D721Med (cell line): ENCODE results near the gene EMCN.
"Not testable (repeated sequence)": the region's sequence is repeated elsewhere in the genome, so short reads cannot be mapped to it uniquely, and the experiment has no call there.

ENCODE experiments used
- DNase-seq: peaks from one replicate; pipeline ENCODE4 v3.0.0; 2011; ENCODE audit warnings: low spot score; ENCODE audit not compliant: insufficient read length
- FAIRE-seq: peaks from 2 replicates; lab custom pipeline; 2011; peaks lifted over from hg19 to GRCh38; lab: Jason Lieb, UNC
- TF ChIP-seq, protein P1 (sequence below): IDR thresholded peaks from 2 replicates; pipeline ENCODE4 v1.5.1; 2012; ENCODE audit warnings: mild to moderate bottlenecking, control low read depth; ENCODE audit not compliant: insufficient read depth; ENCODE audit errors: missing control alignments

The EMCN gene

DNA sequence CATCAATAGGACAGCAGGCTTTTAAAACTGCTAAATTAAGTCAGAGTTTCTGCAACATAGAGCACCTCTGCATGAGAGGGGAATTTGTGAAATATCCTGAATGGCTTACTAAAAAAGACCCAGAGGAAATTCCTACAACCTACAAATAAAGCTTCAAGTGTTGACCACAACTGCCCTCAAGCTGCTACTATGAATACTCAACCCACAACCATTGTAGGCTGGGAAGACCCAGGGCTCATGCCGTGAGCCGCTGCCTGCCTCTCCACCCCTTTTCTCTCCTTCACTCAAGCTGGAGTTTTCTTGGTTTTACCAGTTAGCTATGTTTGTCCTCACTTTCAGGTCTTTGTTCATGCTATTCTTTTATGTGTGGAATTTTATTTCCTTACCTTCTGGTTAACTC is 151.6 kb downstream of the EMCN start:
- TF ChIP-seq, protein P1, sequence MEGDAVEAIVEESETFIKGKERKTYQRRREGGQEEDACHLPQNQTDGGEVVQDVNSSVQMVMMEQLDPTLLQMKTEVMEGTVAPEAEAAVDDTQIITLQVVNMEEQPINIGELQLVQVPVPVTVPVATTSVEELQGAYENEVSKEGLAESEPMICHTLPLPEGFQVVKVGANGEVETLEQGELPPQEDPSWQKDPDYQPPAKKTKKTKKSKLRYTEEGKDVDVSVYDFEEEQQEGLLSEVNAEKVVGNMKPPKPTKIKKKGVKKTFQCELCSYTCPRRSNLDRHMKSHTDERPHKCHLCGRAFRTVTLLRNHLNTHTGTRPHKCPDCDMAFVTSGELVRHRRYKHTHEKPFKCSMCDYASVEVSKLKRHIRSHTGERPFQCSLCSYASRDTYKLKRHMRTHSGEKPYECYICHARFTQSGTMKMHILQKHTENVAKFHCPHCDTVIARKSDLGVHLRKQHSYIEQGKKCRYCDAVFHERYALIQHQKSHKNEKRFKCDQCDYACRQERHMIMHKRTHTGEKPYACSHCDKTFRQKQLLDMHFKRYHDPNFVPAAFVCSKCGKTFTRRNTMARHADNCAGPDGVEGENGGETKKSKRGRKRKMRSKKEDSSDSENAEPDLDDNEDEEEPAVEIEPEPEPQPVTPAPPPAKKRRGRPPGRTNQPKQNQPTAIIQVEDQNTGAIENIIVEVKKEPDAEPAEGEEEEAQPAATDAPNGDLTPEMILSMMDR, result no peak
- no peak for FAIRE-seq
- no peak for DNase-seq

- DNase-seq, result no peak
- TF ChIP-seq, protein P1, result no peak
- no peak for FAIRE-seq
Measured at GRCh38 chr4:100362366-100362765, 155.5 kb downstream of the EMCN start.

- TF ChIP-seq, protein P1, result no peak
- no peak for FAIRE-seq
Measured at GRCh38 chr4:100361336-100361735, 156.5 kb downstream of the EMCN start.

DNA sequence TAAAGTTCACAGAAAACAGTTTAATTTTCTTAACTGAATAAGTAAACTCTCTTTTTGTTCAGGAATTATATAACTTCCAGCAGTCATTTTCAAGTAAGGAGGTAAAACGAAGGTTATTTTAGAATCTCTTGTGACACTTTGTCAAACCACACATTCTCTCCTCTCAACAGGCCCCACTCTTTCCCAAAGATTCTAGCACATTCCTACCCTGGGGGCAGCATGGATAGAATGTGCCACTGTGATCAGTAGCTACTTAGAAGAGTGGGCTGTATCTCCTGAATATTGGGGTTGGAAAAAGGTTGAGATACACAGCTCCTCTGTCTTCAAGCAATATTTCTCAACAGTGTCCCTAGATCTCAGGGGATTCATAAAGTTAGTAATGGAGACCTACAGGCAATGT is 157.6 kb downstream of the EMCN start:
- TF ChIP-seq, protein P1, result no peak
- DNase-seq (no peak), FAIRE-seq (no peak)

More at GRCh38 chr4:100361336-100361735, 156.5 kb downstream of the EMCN start:
- no peak for DNase-seq

GRCh38 chr4:100359441-100359840 is 158.4 kb downstream of the EMCN start:
- TF ChIP-seq, protein P1, result no peak
- DNase-seq (no peak), FAIRE-seq (no peak)

DNA sequence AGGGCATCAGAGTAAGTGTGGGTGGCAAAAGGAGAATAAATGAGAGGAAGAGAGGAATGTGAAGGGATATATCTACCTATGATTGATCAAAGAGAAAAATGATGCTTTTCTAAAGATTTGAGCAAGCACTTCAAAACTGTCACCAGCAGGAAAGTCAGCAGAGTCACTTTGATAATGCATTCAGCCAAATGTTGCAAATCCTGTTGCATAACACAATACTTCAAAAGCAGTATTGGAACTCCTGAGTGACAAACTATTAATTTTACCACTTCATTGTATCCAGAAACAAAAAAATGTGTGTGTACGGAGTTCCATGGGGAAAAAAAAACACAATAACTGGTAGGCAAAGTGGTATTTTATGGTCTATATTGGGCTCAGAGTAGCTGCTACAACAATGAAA is 160.3 kb downstream of the EMCN start:
- TF ChIP-seq, protein P1, result no peak
- no peak for FAIRE-seq
- DNase-seq, result no peak

- no peak for FAIRE-seq
- no peak for DNase-seq
- TF ChIP-seq, protein P1, result no peak
Measured at GRCh38 chr4:100356172-100356571, 161.7 kb downstream of the EMCN start.

- not testable (repeated sequence) for DNase-seq, FAIRE-seq
Measured at GRCh38 chr4:100352352-100352751, 165.5 kb downstream of the EMCN start.
